Measurements from ENCODE around the gene KRAS.

KRAS gene

GRCh38 chr12:25194722-25195055, 56.0 kb downstream of the KRAS start:
- DNase-seq (ENCODE audit: low read depth), result peak; percentile 9

DNA sequence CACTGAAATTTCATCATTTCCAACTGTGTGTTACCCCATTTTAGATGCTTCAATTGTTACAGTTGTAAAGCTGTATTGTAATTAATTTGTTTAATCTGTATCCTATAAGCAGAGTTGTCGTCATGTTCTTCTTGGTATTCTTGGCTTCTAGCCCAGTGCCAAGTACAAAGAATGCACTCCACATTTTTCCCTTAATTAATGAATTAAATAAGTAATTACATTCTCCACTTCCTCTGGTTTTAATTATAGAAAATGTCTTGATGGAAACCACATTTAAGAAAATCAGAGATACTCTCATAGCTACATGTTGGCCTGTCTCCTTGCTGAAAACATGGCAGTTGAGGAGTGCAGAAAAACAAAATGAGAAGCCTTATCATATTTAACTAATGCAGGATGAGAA, 56.5 kb downstream of the KRAS start:
- DNase-seq (ENCODE audit: low read depth), result no peak

DNA sequence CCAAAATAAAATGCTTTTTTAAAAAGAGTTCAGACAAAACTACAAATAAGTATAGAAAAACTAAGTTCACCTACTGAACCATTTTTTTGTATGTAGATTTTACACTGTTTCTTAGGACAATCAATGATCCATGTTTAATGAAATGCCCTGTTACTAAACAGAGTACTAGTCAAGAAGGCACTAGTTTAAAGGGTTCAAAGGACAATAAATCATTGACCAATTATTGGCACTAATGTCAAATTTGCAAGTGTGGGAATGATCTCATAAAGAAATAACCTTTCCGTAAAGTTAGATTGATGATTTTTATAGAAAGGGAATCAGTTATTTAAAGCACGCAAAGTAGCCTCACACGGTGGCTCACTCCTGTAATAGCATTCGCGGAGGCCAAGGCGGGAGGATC, 59.9 kb downstream of the KRAS start:
- DNase-seq (ENCODE audit: low read depth), result no peak

- DNase-seq (ENCODE audit: low read depth), result no peak
Measured at GRCh38 chr12:25189656-25190055, 61.1 kb downstream of the KRAS start.

DNA sequence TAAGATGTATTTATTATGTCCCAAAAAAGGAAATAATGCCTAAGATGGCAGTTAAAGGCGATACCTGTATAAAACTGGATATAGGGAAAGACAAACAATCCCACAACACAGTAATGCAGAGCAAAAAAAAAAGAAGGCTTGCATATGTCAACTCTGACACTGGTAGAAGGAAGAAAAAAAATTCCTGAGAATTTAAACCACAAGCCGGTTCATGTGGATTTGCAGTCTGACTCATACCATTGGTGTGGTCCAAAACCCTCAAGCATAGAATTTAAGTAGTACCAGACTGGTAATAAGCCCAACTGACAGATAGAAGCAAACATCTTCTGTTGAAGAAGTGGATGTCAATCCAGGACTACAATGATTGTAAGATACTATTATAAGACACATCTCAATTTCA, 62.9 kb downstream of the KRAS start:
- DNase-seq (ENCODE audit: low read depth), result peak; percentile 89

GRCh38 chr12:25186788-25187402, 63.8 kb downstream of the KRAS start:
- DNase-seq (ENCODE audit: low read depth), result peak; percentile 11

GRCh38 chr12:25186038-25186787, 64.5 kb downstream of the KRAS start:
- no peak for DNase-seq (ENCODE audit: low read depth)

GRCh38 chr12:25184132-25184531, 66.6 kb downstream of the KRAS start:
- DNase-seq (ENCODE audit: low read depth), result no peak

DNA sequence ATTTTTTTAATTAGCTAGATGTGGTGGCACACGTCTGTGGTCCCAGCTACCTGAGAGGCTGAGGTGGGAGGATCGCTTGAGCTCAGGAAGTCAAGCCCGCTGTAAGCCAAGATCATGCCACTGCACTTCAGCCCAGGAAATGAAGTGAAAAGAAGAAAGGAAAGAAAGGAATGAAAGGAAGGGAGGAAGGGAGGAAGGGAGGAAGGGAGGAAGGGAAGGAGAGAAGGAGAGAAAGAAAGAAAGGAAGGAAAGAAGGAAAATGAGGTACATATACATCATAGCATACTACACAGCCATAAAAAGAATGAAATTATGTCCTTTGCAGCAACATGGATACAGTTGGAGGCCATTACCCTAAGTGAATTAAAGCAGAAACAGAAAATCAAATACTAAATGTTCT, 68.0 kb downstream of the KRAS start:
- no peak for DNase-seq (ENCODE audit: low read depth)

GRCh38 chr12:25162866-25163265, 87.9 kb downstream of the KRAS start:
- DNase-seq (ENCODE audit: low read depth), result no peak

- DNase-seq (ENCODE audit: low read depth), result no peak
Measured at GRCh38 chr12:25156061-25156460, 94.7 kb downstream of the KRAS start.

- peak; percentile 77 for DNase-seq (ENCODE audit: low read depth)
Measured at GRCh38 chr12:25155022-25155576, 95.6 kb downstream of the KRAS start.
